ENCODE results near the gene SLC25A21. TPM values are rescaled to one million over a fixed set of nuclear protein-coding genes. Genes with fewer than 3 reads are reported as not detected.

SLC25A21 gene
- total and polyA plus RNA-seq, 2 experiments from 2014 or later: 10.6 to 12.1 TPM

- H2AFZ ChIP-seq: no peak overlapping the region
Observed at GRCh38 chr14:36690311-36691040, 481.9 kb downstream of the SLC25A21 start.

More at GRCh38 chr14:36690311-36691040, 481.9 kb downstream of the SLC25A21 start:
- Histone ChIP-seq H3K27ac (ENCODE audit: low read depth) (no peak overlapping the region), H4K20me1 (replicated peaks; ENCODE audit: insufficient read depth) (no peaks in the 10 kb centered on the region), H3K4me2 (no peak overlapping the region), H3F3A (replicated peaks; ENCODE audit: low read depth) (no peaks in the 10 kb centered on the region), H3K27me3 (ENCODE audit: insufficient read depth) (no peaks in the 10 kb centered on the region), H3K36me3 (ENCODE audit: insufficient read depth) (no peaks in the 10 kb centered on the region), H3K79me2 (replicated peaks; ENCODE audit: insufficient read depth) (no peaks in the 10 kb centered on the region), H3K4me1 (ENCODE audit: insufficient read depth) (0 out of 2 replicates have a peak, but pooled peaks cover 4% of the 10 kb centered on the region), H3K9me2 (ENCODE audit: insufficient read depth) (peaks cover 7% of the 10 kb centered on the region), H3K4me3 (no peak overlapping the region)
- DNase-seq (ENCODE audit: low spot score): no peak
- ATAC-seq: no peak
- Mint-ChIP-seq H3K27ac (no peak overlapping the region), H3K4me3 (no peak overlapping the region), H3K27me3 (ENCODE audit: insufficient read depth, low read depth, poor library complexity) (no peaks in the 10 kb centered on the region), H3K9me3 (peaks cover 11% of the 10 kb centered on the region; the same call in 2 of the 3 replicates), H3K4me1 (peaks cover 3% of the 10 kb centered on the region), H3K36me3 (ENCODE audit: low read depth) (no peaks in the 10 kb centered on the region)
- TF ChIP-seq ZNF462 (CRISPR knock-in tag; IDR thresholded peaks at IDR 0.05): no peak
- no peak for TF ChIP-seq STAT1 (IDR thresholded peaks at IDR 0.05; ENCODE audit: unreplicated experiment)
- TF ChIP-seq EZH2 (IDR thresholded peaks at IDR 0.05; ENCODE audit: low read depth, unreplicated experiment): no peak
- no peak for TF ChIP-seq EZH2phosphoT487 (IDR thresholded peaks at IDR 0.05; ENCODE audit: unreplicated experiment)
- TF ChIP-seq POLR2AphosphoS5 (IDR thresholded peaks at IDR 0.05; ENCODE audit: low read depth): no peak
- TF ChIP-seq JUNB (IDR thresholded peaks at IDR 0.05; ENCODE audit: unreplicated experiment): no peak
- no peak for TF ChIP-seq ETS1 (IDR thresholded peaks at IDR 0.05)
- no peak for TF ChIP-seq CTCF (conservative IDR thresholded peaks at IDR 0.05; ENCODE audit: low read depth in 2 of 2)
- TF ChIP-seq ZNF331 (CRISPR knock-in tag; IDR thresholded peaks at IDR 0.05; ENCODE audit: low read depth): no peak
- TF ChIP-seq REST (IDR thresholded peaks at IDR 0.05; ENCODE audit: unreplicated experiment): no peak
- no peak for TF ChIP-seq NANOG (IDR thresholded peaks at IDR 0.05; ENCODE audit: borderline replicate concordance)
- no peak for TF ChIP-seq CREB1 (CRISPR knock-in tag; IDR thresholded peaks at IDR 0.05; ENCODE audit: low read depth)
- TF ChIP-seq ZNF114 (CRISPR knock-in tag; IDR thresholded peaks at IDR 0.05): no peak

All from GM23338 (cell line).